Esophagus squamous epithelium (tissue), 4 donors: ENCODE data around the gene CACNA2D3.

Experiments
- POLR2A ChIP-seq, 4 donors: fragments of 450-650 bp; IDR thresholded peaks; one replicate each; pipeline ENCODE4 v1.6.1; 2017; ENCODE audit warnings: antibody characterized with exemption in 4 of 4, mild to moderate bottlenecking in 4 of 4, moderate library complexity in 3 of 4
- TF ChIP-seq, protein P1 (sequence below), 6 experiments: fragments of 450-650 bp in 4 of 6; fragments of 200-600 bp in 2 of 6; sonication (generic) in 2 of 6; IDR thresholded peaks; one replicate each; pipeline ENCODE4 v1.5.1; 2016 to 2019; ENCODE audit warnings: antibody characterized with exemption in 6 of 6, mild to moderate bottlenecking in 4 of 6, moderate library complexity in 4 of 6

DNA sequence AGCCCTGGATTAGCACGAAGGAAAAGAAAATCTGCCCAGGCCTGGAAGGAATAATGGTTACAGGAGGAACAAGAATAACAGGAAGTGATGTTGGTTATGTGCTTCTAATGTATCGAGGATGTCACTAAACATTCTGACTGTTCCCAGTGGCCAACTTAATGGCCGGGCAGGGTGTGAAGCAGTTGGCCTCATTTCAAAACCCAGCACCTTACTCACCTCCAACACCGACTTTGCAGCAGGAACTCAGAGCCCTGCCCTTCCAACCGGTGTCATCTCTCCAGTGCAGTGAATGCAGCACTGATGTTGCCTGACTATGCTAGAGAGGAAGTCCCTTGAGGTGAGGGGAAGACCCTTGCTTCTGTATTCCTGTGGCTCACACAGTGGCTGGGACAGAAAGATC, 967.9 kb downstream of the CACNA2D3 start:
- TF ChIP-seq, protein P1, sequence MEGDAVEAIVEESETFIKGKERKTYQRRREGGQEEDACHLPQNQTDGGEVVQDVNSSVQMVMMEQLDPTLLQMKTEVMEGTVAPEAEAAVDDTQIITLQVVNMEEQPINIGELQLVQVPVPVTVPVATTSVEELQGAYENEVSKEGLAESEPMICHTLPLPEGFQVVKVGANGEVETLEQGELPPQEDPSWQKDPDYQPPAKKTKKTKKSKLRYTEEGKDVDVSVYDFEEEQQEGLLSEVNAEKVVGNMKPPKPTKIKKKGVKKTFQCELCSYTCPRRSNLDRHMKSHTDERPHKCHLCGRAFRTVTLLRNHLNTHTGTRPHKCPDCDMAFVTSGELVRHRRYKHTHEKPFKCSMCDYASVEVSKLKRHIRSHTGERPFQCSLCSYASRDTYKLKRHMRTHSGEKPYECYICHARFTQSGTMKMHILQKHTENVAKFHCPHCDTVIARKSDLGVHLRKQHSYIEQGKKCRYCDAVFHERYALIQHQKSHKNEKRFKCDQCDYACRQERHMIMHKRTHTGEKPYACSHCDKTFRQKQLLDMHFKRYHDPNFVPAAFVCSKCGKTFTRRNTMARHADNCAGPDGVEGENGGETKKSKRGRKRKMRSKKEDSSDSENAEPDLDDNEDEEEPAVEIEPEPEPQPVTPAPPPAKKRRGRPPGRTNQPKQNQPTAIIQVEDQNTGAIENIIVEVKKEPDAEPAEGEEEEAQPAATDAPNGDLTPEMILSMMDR (IDR thresholded peaks at IDR 0.05) = no peak
- TF ChIP-seq POLR2A (IDR thresholded peaks at IDR 0.05) = no peak
